ENCODE measurements around the gene FRAS1. TPM values are rescaled to one million over a fixed set of nuclear protein-coding genes. Genes with fewer than 3 reads are reported as not detected.

Gene FRAS1
- total RNA-seq, 1 donor from 2014 or later, result 24.6 TPM

DNA sequence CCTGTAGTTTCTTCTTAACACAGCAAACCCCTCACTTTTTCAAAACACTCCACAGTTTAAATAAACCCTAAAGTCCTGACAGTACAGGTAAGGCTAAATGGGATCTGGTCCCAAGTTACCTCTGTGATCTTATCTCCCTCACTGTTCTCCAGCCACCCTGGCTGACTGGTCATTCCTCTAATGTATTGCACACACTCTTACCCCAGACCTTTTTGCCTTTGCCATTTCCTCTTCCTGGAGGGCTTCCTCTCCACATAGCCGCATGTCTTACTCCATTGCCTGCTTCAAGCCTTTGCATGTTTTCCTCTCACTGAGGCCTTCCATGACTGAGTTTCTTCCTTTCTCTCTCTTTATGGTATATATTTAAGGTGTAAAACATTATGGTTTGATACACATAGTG is 474.9 kb downstream of the FRAS1 start:
- Mint-ChIP-seq H3K9me3 (ENCODE audit: unreplicated experiment) (peaks cover 6% of the 10 kb centered on the region), H3K4me1 (ENCODE audit: low read depth, unreplicated experiment) (no peaks in the 10 kb centered on the region), H3K27ac (ENCODE audit: unreplicated experiment) (no peak overlapping the region), H3K4me3 (ENCODE audit: unreplicated experiment) (no peak overlapping the region), H3K27me3 (ENCODE audit: low read depth, unreplicated experiment) (no peaks in the 10 kb centered on the region), H3K36me3 (ENCODE audit: low read depth, unreplicated experiment) (peaks cover 5% of the 10 kb centered on the region)
- peaks cover 24% of the 10 kb centered on the region for H3K4me1 ChIP-seq (ENCODE audit: insufficient read depth, low read length)
- H3K79me2 ChIP-seq (ENCODE audit: insufficient read depth, low read length), result no peaks in the 10 kb centered on the region
- TF ChIP-seq CTCF (IDR thresholded peaks at IDR 0.05; ENCODE audit: insufficient read depth, low read depth, low read length), result no peak
- no peak for TF ChIP-seq EZH2 (IDR thresholded peaks at IDR 0.05; ENCODE audit: insufficient read depth, low read length)
- H3K4me2 ChIP-seq (ENCODE audit: low read length), result no peak overlapping the region
- DNase-seq (ENCODE audit: low read depth) (no peak), FAIRE-seq (no peak)
- no peaks in the 10 kb centered on the region for H3K36me3 ChIP-seq (ENCODE audit: insufficient read depth, low read length)
- no peaks in the 10 kb centered on the region for H3K9me3 ChIP-seq (ENCODE audit: insufficient read depth, low read depth, low read length)
- no peak overlapping the region for H3K27ac ChIP-seq (ENCODE audit: low read depth, low read length)
- H2AFZ ChIP-seq (ENCODE audit: low read depth, low read length), result no peak overlapping the region
- H3K4me3 ChIP-seq (ENCODE audit: insufficient read depth, low read depth, low read length), result no peak overlapping the region
- no peak overlapping the region for H3K9ac ChIP-seq (ENCODE audit: low read length)
- H3K27me3 ChIP-seq (ENCODE audit: insufficient read depth, low read length), result no peaks in the 10 kb centered on the region
- no peaks in the 10 kb centered on the region for H4K20me1 ChIP-seq (ENCODE audit: insufficient read depth, low read length)

GRCh38 chr4:78533854-78534253 is 476.7 kb downstream of the FRAS1 start:
- Histone ChIP-seq H3K36me3 (ENCODE audit: insufficient read depth, low read length) (no peaks in the 10 kb centered on the region), H3K4me3 (ENCODE audit: insufficient read depth, low read depth, low read length) (no peak overlapping the region), H3K9ac (ENCODE audit: low read length) (peak overlapping the region; percentile 37), H4K20me1 (ENCODE audit: insufficient read depth, low read length) (no peaks in the 10 kb centered on the region), H3K27me3 (ENCODE audit: insufficient read depth, low read length) (no peaks in the 10 kb centered on the region), H3K79me2 (ENCODE audit: insufficient read depth, low read length) (no peaks in the 10 kb centered on the region), H3K4me2 (ENCODE audit: low read length) (no peak overlapping the region), H2AFZ (ENCODE audit: low read depth, low read length) (no peak overlapping the region), H3K9me3 (ENCODE audit: insufficient read depth, low read depth, low read length) (no peaks in the 10 kb centered on the region), H3K27ac (ENCODE audit: low read depth, low read length) (no peak overlapping the region), H3K4me1 (ENCODE audit: insufficient read depth, low read length) (peaks cover 13% of the 10 kb centered on the region)
- DNase-seq (ENCODE audit: low read depth), result no peak
- Mint-ChIP-seq H3K36me3 (ENCODE audit: low read depth, unreplicated experiment) (peaks cover 5% of the 10 kb centered on the region), H3K4me1 (ENCODE audit: low read depth, unreplicated experiment) (no peaks in the 10 kb centered on the region), H3K27me3 (ENCODE audit: low read depth, unreplicated experiment) (no peaks in the 10 kb centered on the region), H3K4me3 (ENCODE audit: unreplicated experiment) (no peak overlapping the region), H3K9me3 (ENCODE audit: unreplicated experiment) (peaks cover 6% of the 10 kb centered on the region), H3K27ac (ENCODE audit: unreplicated experiment) (peak overlapping the region; percentile 9)
- FAIRE-seq, result no peak
- TF ChIP-seq EZH2 (IDR thresholded peaks at IDR 0.05; ENCODE audit: insufficient read depth, low read length) (no peak), CTCF (IDR thresholded peaks at IDR 0.05; ENCODE audit: insufficient read depth, low read depth, low read length) (no peak)

DNA sequence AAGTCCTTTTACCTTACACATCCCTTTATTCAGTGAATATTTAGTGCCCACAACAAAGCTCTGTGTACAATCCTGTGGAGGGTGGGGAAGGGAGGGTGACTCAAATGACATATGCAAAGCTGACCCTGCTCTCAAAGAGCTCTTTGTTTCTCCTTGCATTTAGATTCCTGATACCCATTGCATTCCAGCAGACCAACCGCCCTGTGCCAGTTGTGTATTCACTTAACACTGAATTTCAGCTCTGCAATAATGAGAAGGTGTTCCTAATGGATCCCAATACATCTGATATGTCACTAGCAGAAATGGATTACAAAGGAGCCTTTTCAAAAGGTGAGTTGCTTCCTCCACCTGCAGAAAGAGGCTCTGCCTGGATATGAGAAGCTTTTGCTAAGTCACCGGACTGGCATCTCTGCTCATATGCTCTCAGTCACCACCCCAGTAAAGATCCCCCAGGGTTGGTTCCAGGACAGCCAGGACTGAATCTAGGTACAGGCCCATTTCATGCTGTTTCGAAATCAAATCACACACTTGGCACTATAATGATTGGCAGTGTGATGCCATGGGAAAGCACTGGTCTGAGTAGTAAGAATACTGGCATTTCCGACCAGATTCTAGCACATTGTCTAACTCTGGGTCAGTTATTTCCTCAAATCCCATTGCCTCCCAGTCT is 477.3 kb downstream of the FRAS1 start:
- DNase-seq (ENCODE audit: low read depth) (peak; percentile 66), FAIRE-seq (no peak)
- peak overlapping the region; percentile 2 for H3K9ac ChIP-seq (ENCODE audit: low read length)

More for the DNA sequence above, 477.3 kb downstream of the FRAS1 start:
- H3K4me3 ChIP-seq (ENCODE audit: insufficient read depth, low read depth, low read length), result no peak overlapping the region
- Mint-ChIP-seq H3K4me3 (ENCODE audit: unreplicated experiment) (no peak overlapping the region), H3K27ac (ENCODE audit: unreplicated experiment) (no peak overlapping the region), H3K36me3 (ENCODE audit: low read depth, unreplicated experiment) (peaks cover 5% of the 10 kb centered on the region), H3K4me1 (ENCODE audit: low read depth, unreplicated experiment) (no peaks in the 10 kb centered on the region), H3K9me3 (ENCODE audit: unreplicated experiment) (peaks cover 5% of the 10 kb centered on the region), H3K27me3 (ENCODE audit: low read depth, unreplicated experiment) (no peaks in the 10 kb centered on the region)
- no peaks in the 10 kb centered on the region for H3K9me3 ChIP-seq (ENCODE audit: insufficient read depth, low read depth, low read length)
- no peak overlapping the region for H3K27ac ChIP-seq (ENCODE audit: low read depth, low read length)
- TF ChIP-seq CTCF (IDR thresholded peaks at IDR 0.05; ENCODE audit: insufficient read depth, low read depth, low read length) (no peak), EZH2 (IDR thresholded peaks at IDR 0.05; ENCODE audit: insufficient read depth, low read length) (no peak)
- H3K4me1 ChIP-seq (ENCODE audit: insufficient read depth, low read length), result peaks cover 10% of the 10 kb centered on the region
- no peaks in the 10 kb centered on the region for H4K20me1 ChIP-seq (ENCODE audit: insufficient read depth, low read length)
- peak overlapping the region; percentile 24 for H3K4me2 ChIP-seq (ENCODE audit: low read length)
- H2AFZ ChIP-seq (ENCODE audit: low read depth, low read length), result no peak overlapping the region
- no peaks in the 10 kb centered on the region for H3K27me3 ChIP-seq (ENCODE audit: insufficient read depth, low read length)
- no peaks in the 10 kb centered on the region for H3K79me2 ChIP-seq (ENCODE audit: insufficient read depth, low read length)
- H3K36me3 ChIP-seq (ENCODE audit: insufficient read depth, low read length), result no peaks in the 10 kb centered on the region
